Measurements from ENCODE around the gene SLC5A12. TPM values are rescaled to one million over a fixed set of nuclear protein-coding genes. Genes with fewer than 3 reads are reported as not detected.
A peak's percentile ranks its signal among the peaks of the same experiment; 100 is the strongest.

Gene SLC5A12
- polyA plus RNA-seq, 2 of the 4 experiments (the other 2 are of a cell fraction) = not detected

GRCh38 chr11:26626346-26626745 is 95.5 kb downstream of the SLC5A12 start:
- TF ChIP-seq, protein P1, sequence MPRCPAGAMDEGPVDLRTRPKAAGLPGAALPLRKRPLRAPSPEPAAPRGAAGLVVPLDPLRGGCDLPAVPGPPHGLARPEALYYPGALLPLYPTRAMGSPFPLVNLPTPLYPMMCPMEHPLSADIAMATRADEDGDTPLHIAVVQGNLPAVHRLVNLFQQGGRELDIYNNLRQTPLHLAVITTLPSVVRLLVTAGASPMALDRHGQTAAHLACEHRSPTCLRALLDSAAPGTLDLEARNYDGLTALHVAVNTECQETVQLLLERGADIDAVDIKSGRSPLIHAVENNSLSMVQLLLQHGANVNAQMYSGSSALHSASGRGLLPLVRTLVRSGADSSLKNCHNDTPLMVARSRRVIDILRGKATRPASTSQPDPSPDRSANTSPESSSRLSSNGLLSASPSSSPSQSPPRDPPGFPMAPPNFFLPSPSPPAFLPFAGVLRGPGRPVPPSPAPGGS (IDR thresholded peaks at IDR 0.05) = no peak
- TF ChIP-seq ZSCAN20 (CRISPR knock-in tag; IDR thresholded peaks at IDR 0.05) (no peak), NPAS2 (CRISPR knock-in tag; IDR thresholded peaks at IDR 0.05; ENCODE audit: borderline replicate concordance) (no peak), CBX2 (IDR thresholded peaks at IDR 0.05; ENCODE audit: borderline replicate concordance, low read depth) (no peak), CEBPB (IDR thresholded peaks at IDR 0.05) (no peak)
- no peak for FAIRE-seq
- no peak overlapping the region for H3K27ac ChIP-seq
- H3K4me1 ChIP-seq = peaks cover 25% of the 10 kb centered on the region
- no peaks in the 10 kb centered on the region for H3K9me3 ChIP-seq
- H3K4me3 ChIP-seq = no peak overlapping the region
- peak in 1 of 2 experiments; percentile 13 for DNase-seq (ENCODE audit: low read depth in 1 of 2, low spot score in 1 of 2)
- ChIA-PET POLR2A (no interaction called here), CTCF (interaction anchor here (1.3 to 1.5 kb wide), 2 partner anchors 24 to 103 kb away, joined by 3 to 5 read pairs; no protein-coding TSS in a partner anchor)
- no peak for ATAC-seq
- H3K4me2 ChIP-seq = no peak overlapping the region
- WGBS (ENCODE audit: missing lambda C conversion rate) = 48% methylated on average over 1 of the region's 1 CpG

GRCh38 chr11:26623076-26623659 is 98.7 kb downstream of the SLC5A12 start:
- Histone ChIP-seq H3K4me2 (peak overlapping the region; percentile 79), H3K4me1 (peaks cover 40% of the 10 kb centered on the region), H3K9me3 (no peaks in the 10 kb centered on the region), H3K27ac (peak overlapping the region; percentile 54 to 60), H3K4me3 (no peak overlapping the region)
- 4% methylated on average over 2 of the region's 2 CpGs for WGBS (ENCODE audit: missing lambda C conversion rate)
- ATAC-seq = peak; percentile 72 to 76; a peak in 4 of 6 replicates
- DNase-seq (ENCODE audit: low read depth in 1 of 2, low spot score in 1 of 2) = peak; percentile 15 to 42
- peak; percentile 78 for FAIRE-seq
- TF ChIP-seq HOXB13 (CRISPR knock-in tag; IDR thresholded peaks at IDR 0.05; ENCODE audit: low read depth) = no peak
- TF ChIP-seq JUNB (IDR thresholded peaks at IDR 0.05) = peak; percentile 49
- no peak for TF ChIP-seq RFX5 (IDR thresholded peaks at IDR 0.05)
- no peak for TF ChIP-seq FOSB (CRISPR knock-in tag; IDR thresholded peaks at IDR 0.05)
- TF ChIP-seq FOSL2 (IDR thresholded peaks at IDR 0.05) = peak; percentile 66
- peak; percentile 90 for TF ChIP-seq FOSL2 (CRISPR knock-in tag; IDR thresholded peaks at IDR 0.05)
- peak; percentile 53 to 75; a peak in 3 of 4 replicates for TF ChIP-seq CEBPB (IDR thresholded peaks at IDR 0.05)
- ChIA-PET CTCF (no interaction called here), POLR2A (interaction anchor here (1.0 kb wide), 1 partner anchor 13 kb away, joined by 3 read pairs; no protein-coding TSS in a partner anchor)

- H3K9me3 ChIP-seq = no peaks in the 10 kb centered on the region
- peaks cover 40% of the 10 kb centered on the region for H3K4me1 ChIP-seq
- 31% methylated on average over 2 of the region's 2 CpGs for WGBS (ENCODE audit: missing lambda C conversion rate)
- ChIA-PET POLR2A (interaction anchor here (1.0 kb wide), 1 partner anchor 14 kb away, joined by 3 read pairs; no protein-coding TSS in a partner anchor), CTCF (no interaction called here)
- peak overlapping the region; percentile 79 for H3K4me2 ChIP-seq
- no peak; a peak in 1 of 6 replicates for ATAC-seq
- FAIRE-seq = no peak
- no peak overlapping the region for H3K4me3 ChIP-seq
- peak overlapping the region; percentile 54 to 60 for H3K27ac ChIP-seq
- peak in 1 of 2 experiments; percentile 16 for DNase-seq (ENCODE audit: low read depth in 1 of 2, low spot score in 1 of 2)
- no peak for TF ChIP-seq MYC (IDR thresholded peaks at IDR 0.05; ENCODE audit: borderline replicate concordance, low read length)
- TF ChIP-seq ZNF302 (CRISPR knock-in tag; IDR thresholded peaks at IDR 0.05) = no peak
- no peak for TF ChIP-seq ESRRA (IDR thresholded peaks at IDR 0.05; ENCODE audit: borderline replicate concordance, low read length)
- no peak for TF ChIP-seq HOXA7 (CRISPR knock-in tag; IDR thresholded peaks at IDR 0.05)
- TF ChIP-seq, protein P2, sequence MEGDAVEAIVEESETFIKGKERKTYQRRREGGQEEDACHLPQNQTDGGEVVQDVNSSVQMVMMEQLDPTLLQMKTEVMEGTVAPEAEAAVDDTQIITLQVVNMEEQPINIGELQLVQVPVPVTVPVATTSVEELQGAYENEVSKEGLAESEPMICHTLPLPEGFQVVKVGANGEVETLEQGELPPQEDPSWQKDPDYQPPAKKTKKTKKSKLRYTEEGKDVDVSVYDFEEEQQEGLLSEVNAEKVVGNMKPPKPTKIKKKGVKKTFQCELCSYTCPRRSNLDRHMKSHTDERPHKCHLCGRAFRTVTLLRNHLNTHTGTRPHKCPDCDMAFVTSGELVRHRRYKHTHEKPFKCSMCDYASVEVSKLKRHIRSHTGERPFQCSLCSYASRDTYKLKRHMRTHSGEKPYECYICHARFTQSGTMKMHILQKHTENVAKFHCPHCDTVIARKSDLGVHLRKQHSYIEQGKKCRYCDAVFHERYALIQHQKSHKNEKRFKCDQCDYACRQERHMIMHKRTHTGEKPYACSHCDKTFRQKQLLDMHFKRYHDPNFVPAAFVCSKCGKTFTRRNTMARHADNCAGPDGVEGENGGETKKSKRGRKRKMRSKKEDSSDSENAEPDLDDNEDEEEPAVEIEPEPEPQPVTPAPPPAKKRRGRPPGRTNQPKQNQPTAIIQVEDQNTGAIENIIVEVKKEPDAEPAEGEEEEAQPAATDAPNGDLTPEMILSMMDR (IDR thresholded peaks at IDR 0.05) = no peak
- no peak for TF ChIP-seq NPAS2 (CRISPR knock-in tag; IDR thresholded peaks at IDR 0.05; ENCODE audit: borderline replicate concordance)
- TF ChIP-seq BHLHE40 (IDR thresholded peaks at IDR 0.05; ENCODE audit: low read depth, low read length) = no peak
- TF ChIP-seq HDAC2 (IDR thresholded peaks at IDR 0.05) = no peak
- no peak for TF ChIP-seq KDM5A (IDR thresholded peaks at IDR 0.05)
- TF ChIP-seq ELK1 (IDR thresholded peaks at IDR 0.05; ENCODE audit: low read depth, low read length) = no peak
- no peak for TF ChIP-seq TFCP2L1 (CRISPR knock-in tag; IDR thresholded peaks at IDR 0.05)
- no peak for TF ChIP-seq MAZ (IDR thresholded peaks at IDR 0.05; ENCODE audit: borderline replicate concordance, low read depth, low read length)
- TF ChIP-seq PHF8 (IDR thresholded peaks at IDR 0.05; ENCODE audit: borderline replicate concordance, low read depth) = no peak
- TF ChIP-seq CBX2 (IDR thresholded peaks at IDR 0.05; ENCODE audit: borderline replicate concordance, low read depth) = no peak
- TF ChIP-seq, protein P3, sequence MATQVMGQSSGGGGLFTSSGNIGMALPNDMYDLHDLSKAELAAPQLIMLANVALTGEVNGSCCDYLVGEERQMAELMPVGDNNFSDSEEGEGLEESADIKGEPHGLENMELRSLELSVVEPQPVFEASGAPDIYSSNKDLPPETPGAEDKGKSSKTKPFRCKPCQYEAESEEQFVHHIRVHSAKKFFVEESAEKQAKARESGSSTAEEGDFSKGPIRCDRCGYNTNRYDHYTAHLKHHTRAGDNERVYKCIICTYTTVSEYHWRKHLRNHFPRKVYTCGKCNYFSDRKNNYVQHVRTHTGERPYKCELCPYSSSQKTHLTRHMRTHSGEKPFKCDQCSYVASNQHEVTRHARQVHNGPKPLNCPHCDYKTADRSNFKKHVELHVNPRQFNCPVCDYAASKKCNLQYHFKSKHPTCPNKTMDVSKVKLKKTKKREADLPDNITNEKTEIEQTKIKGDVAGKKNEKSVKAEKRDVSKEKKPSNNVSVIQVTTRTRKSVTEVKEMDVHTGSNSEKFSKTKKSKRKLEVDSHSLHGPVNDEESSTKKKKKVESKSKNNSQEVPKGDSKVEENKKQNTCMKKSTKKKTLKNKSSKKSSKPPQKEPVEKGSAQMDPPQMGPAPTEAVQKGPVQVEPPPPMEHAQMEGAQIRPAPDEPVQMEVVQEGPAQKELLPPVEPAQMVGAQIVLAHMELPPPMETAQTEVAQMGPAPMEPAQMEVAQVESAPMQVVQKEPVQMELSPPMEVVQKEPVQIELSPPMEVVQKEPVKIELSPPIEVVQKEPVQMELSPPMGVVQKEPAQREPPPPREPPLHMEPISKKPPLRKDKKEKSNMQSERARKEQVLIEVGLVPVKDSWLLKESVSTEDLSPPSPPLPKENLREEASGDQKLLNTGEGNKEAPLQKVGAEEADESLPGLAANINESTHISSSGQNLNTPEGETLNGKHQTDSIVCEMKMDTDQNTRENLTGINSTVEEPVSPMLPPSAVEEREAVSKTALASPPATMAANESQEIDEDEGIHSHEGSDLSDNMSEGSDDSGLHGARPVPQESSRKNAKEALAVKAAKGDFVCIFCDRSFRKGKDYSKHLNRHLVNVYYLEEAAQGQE (IDR thresholded peaks at IDR 0.05) = no peak
- no peak for TF ChIP-seq EHMT2 (IDR thresholded peaks at IDR 0.05; ENCODE audit: low read depth)
- TF ChIP-seq TP53 (CRISPR knock-in tag; IDR thresholded peaks at IDR 0.05) = no peak
- no peak for TF ChIP-seq NFE2L2 (conservative IDR thresholded peaks at IDR 0.05; ENCODE audit: low read length)
Measured at GRCh38 chr11:26622181-26622580, 99.7 kb downstream of the SLC5A12 start.
